GM12891 (cell line): ENCODE measurements around the gene ZSWIM9.

ENCODE experiments used
- POLR2A ChIP-seq: IDR thresholded peaks from 2 replicates; pipeline ENCODE4 v1.6.1; 2011; ENCODE audit warnings: low read depth, low read length, control low read depth
- SPI1 ChIP-seq: IDR thresholded peaks from 2 replicates; pipeline ENCODE4 v1.6.1; 2011; ENCODE audit warnings: low read depth, low read length, control low read depth
- TAF1 ChIP-seq: IDR thresholded peaks from 2 replicates; pipeline ENCODE4 v1.6.1; 2011; ENCODE audit warnings: low read depth, low read length, control low read depth

DNA sequence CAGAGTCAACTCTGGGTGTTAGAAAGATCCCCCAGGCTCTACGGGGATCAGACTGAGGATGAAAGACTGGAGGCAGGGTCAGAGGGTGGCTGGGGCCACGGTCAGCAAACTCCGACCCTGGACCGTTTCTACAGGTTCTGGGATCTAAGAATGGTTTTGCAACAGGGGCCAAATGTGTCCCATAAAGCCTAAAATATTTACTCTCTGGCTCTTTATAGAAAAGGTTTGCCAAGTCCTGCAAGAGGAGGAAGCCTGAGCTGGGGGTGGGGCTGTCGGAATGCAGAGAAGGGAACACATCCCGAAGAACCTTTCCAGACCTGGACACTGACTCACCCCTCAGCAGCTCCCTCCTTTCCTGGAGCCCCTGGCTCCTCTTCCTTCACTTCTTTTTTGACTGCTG is 21.1 kb upstream of the ZSWIM9 start:
- no peak for TF ChIP-seq POLR2A
- no peak for TF ChIP-seq SPI1
- TF ChIP-seq TAF1, result no peak
